Uterus (tissue), 2 donors: ENCODE results near the gene HLA-DRA.
"Not testable (repeated sequence)": the region's sequence is repeated elsewhere in the genome, so short reads cannot be mapped to it uniquely, and the experiment has no call there.

Experiments
- CTCF ChIP-seq, 4 experiments: fragments of 200-600 bp in 2 of 4; fragments of 450-650 bp in 2 of 4; sonication (generic) in 2 of 4; IDR thresholded peaks; one replicate each; pipeline ENCODE4 v1.5.1; 2016 to 2019; ENCODE audit warnings: antibody characterized with exemption in 4 of 4, mild to moderate bottlenecking in 2 of 4, moderate library complexity in 1 of 4
- POLR2A ChIP-seq, 2 donors: fragments of 450-650 bp; IDR thresholded peaks; one replicate each; pipeline ENCODE4 v1.6.1; 2016; ENCODE audit warnings: antibody characterized with exemption in 2 of 2, mild to moderate bottlenecking in 1 of 2, moderate library complexity in 1 of 2

GRCh38 chr6:32473376-32474348, 34.0 kb downstream of the HLA-DRA start:
- TF ChIP-seq POLR2A, CTCF (IDR thresholded peaks at IDR 0.05): not testable (repeated sequence)
